SU-DHL-6 (cell line): Measurements from ENCODE around the gene MUC7.

Source experiments
- H2AFZ ChIP-seq: fragments of 200-600 bp; sonication (generic); 2 replicates; pipeline ENCODE4 v1.6.1; 2014; ENCODE audit warnings: low read depth, mild to moderate bottlenecking, moderate library complexity, mixed read lengths, antibody characterized with exemption, low read length; ENCODE audit not compliant: severe bottlenecking
- H3F3A ChIP-seq: fragments of 200-600 bp; shearing (Covaris generic); 2 replicates; pipeline ENCODE4 v1.6.0; 2016; ENCODE audit warnings: antibody characterized with exemption, mild to moderate bottlenecking; ENCODE audit not compliant: insufficient read depth
- H3K27ac ChIP-seq: fragments of 200-600 bp; sonication (generic); 2 replicates; pipeline ENCODE4 v1.5.1; 2016; ENCODE audit warnings: low read depth, mild to moderate bottlenecking, low read length, moderate library complexity, mixed read lengths
- H3K27me3 ChIP-seq: fragments of 200-600 bp; sonication (generic), shearing (Covaris generic); 2 replicates; pipeline ENCODE4 v1.6.0; 2014; ENCODE audit warnings: mild to moderate bottlenecking, low read length
- H3K36me3 ChIP-seq: fragments of 200-600 bp; sonication (generic); 2 replicates; pipeline ENCODE4 v1.6.1; 2014; ENCODE audit warnings: mild to moderate bottlenecking, low read length, mixed read lengths
- H3K4me2 ChIP-seq: fragments of 300-600, 200-600 bp; shearing (Covaris generic), sonication (generic); 2 replicates; pipeline ENCODE4 v1.6.0; 2014; ENCODE audit warnings: low read length, low read depth, mild to moderate bottlenecking; ENCODE audit not compliant: poor library complexity, severe bottlenecking
- H3K4me3 ChIP-seq: fragments of 200-600 bp; sonication (generic); 2 replicates; pipeline ENCODE4 v1.5.1; 2014; ENCODE audit warnings: antibody characterized with exemption, low read length, mild to moderate bottlenecking, mixed read lengths; ENCODE audit not compliant: insufficient read depth, poor library complexity, severe bottlenecking
- H3K79me2 ChIP-seq: fragments of 200-600 bp; sonication (generic); 2 replicates; pipeline ENCODE4 v1.6.1; 2014; ENCODE audit warnings: mild to moderate bottlenecking, low read length, moderate library complexity; ENCODE audit not compliant: insufficient read depth
- H3K9ac ChIP-seq: fragments of 200-600 bp; sonication (generic); 2 replicates; pipeline ENCODE4 v1.7.0; 2014; ENCODE audit warnings: mild to moderate bottlenecking, low read length
- H3K9me2 ChIP-seq: fragments of 200-600 bp; sonication (generic); replicated peaks from 2 replicates; pipeline ENCODE4 v1.6.1; 2014; ENCODE audit warnings: low read length; ENCODE audit not compliant: insufficient read depth
- H3K9me3 ChIP-seq: fragments of 200-600 bp; sonication (generic); 2 replicates; pipeline ENCODE4 v1.6.1; 2014; ENCODE audit warnings: low read length, mixed read lengths; ENCODE audit not compliant: insufficient read depth
- H4K20me1 ChIP-seq: fragments of 200-600 bp; sonication (generic); 2 replicates; pipeline ENCODE4 v1.6.1; 2014; ENCODE audit warnings: low read depth, mild to moderate bottlenecking, antibody characterized with exemption, low read length, moderate library complexity, mixed read lengths
- EZH2phosphoT487 ChIP-seq: fragments of 200-600 bp; sonication (generic), shearing (Covaris generic); conservative IDR thresholded peaks from 2 replicates; pipeline ENCODE4 v1.6.1; 2018; ENCODE audit warnings: mild to moderate bottlenecking, antibody characterized with exemption, low read length, moderate library complexity, mixed read lengths
- TF ChIP-seq, protein P1 (sequence below): fragments of 200-600 bp; sonication (generic); IDR thresholded peaks from one replicate; pipeline ENCODE4 v1.5.1; 2017; ENCODE audit warnings: antibody characterized with exemption, mild to moderate bottlenecking, low read length, moderate library complexity; ENCODE audit not compliant: insufficient read depth, poor library complexity, severe bottlenecking

The MUC7 gene

DNA sequence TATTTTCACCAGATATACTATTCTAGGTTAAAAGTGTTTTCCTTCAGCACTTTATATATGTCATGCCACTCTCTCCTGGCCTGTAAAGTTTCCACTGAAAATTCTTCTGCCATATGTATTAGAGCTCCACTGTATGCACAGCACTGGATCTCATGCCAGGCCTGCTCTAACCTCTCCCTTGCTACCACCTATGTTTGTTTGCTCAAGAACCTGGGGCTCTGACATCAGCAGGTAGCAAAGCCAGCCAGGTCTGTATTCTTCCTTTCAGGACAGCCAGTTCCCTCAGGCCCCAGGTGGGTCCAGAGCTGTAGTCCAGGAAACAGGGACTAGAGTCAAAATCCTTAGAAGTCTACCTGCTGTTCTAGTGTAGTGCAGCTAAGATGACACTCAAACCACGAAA is 19.1 kb upstream of the MUC7 start:
- no peak overlapping the region for H3K9ac ChIP-seq
- H3K4me3 ChIP-seq = no peak overlapping the region
- H3K9me3 ChIP-seq = no peaks in the 10 kb centered on the region
- no peaks in the 10 kb centered on the region for H3K36me3 ChIP-seq
- H2AFZ ChIP-seq = no peak overlapping the region
- H3K27ac ChIP-seq = no peak overlapping the region
- H3K27me3 ChIP-seq = no peaks in the 10 kb centered on the region
- H3K4me2 ChIP-seq = no peak overlapping the region
- no peaks in the 10 kb centered on the region for H3F3A ChIP-seq
- no peaks in the 10 kb centered on the region for H3K9me2 ChIP-seq
- no peak for TF ChIP-seq EZH2phosphoT487
- TF ChIP-seq, protein P1, sequence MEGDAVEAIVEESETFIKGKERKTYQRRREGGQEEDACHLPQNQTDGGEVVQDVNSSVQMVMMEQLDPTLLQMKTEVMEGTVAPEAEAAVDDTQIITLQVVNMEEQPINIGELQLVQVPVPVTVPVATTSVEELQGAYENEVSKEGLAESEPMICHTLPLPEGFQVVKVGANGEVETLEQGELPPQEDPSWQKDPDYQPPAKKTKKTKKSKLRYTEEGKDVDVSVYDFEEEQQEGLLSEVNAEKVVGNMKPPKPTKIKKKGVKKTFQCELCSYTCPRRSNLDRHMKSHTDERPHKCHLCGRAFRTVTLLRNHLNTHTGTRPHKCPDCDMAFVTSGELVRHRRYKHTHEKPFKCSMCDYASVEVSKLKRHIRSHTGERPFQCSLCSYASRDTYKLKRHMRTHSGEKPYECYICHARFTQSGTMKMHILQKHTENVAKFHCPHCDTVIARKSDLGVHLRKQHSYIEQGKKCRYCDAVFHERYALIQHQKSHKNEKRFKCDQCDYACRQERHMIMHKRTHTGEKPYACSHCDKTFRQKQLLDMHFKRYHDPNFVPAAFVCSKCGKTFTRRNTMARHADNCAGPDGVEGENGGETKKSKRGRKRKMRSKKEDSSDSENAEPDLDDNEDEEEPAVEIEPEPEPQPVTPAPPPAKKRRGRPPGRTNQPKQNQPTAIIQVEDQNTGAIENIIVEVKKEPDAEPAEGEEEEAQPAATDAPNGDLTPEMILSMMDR = no peak
- no peaks in the 10 kb centered on the region for H4K20me1 ChIP-seq
- no peaks in the 10 kb centered on the region for H3K79me2 ChIP-seq

DNA sequence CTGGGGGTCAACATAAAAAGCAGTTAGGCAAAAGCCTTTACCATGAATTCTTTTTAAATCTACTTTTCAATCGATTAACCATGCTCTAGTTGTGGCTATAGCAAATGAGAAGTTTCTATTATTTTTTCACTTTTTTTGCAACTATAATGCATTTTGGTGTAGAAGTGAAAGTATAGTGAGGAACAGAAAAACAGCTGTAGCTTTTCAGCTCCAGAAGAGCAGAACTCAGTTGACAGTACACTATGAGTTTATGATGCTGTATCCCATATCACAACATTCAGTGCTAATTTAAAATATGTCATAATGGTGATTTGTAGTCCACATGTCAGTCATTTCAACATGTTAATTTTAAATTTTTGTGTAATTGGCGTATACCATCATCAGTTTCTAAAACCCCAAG is 8.7 kb upstream of the MUC7 start:
- TF ChIP-seq, protein P1 = no peak
- no peak for TF ChIP-seq EZH2phosphoT487
- Histone ChIP-seq H3K27me3 (no peaks in the 10 kb centered on the region), H3K27ac (no peak overlapping the region), H3K9me2 (no peaks in the 10 kb centered on the region), H3K9me3 (no peaks in the 10 kb centered on the region), H3K9ac (no peak overlapping the region), H3K4me2 (no peak overlapping the region), H3K79me2 (no peaks in the 10 kb centered on the region), H3F3A (no peaks in the 10 kb centered on the region), H2AFZ (no peak overlapping the region), H4K20me1 (no peaks in the 10 kb centered on the region), H3K4me3 (no peak overlapping the region), H3K36me3 (no peaks in the 10 kb centered on the region)

DNA sequence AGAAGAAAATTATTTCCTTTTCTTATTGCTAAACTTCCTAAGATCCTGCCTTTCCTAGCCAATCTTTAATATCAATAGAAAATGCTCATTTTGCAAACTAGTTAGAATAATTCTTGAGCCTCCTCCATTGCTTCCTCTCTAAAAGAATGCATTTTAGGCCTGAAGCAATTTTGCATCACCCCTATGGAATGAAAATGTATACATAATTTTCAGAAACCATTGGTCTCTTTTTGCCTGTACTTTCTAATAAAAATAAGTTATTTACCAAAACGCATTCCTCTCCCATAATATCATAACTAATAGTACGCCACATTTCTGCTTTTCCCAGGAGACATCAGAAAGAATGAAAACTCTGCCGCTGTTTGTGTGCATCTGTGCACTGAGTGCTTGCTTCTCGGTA is 1.7 kb downstream of the MUC7 start:
- Histone ChIP-seq H3K4me2 (no peak overlapping the region), H3K9me3 (no peaks in the 10 kb centered on the region), H3K9me2 (no peaks in the 10 kb centered on the region), H3K27me3 (no peaks in the 10 kb centered on the region), H3K9ac (no peak overlapping the region), H3K36me3 (no peaks in the 10 kb centered on the region), H3K4me3 (no peak overlapping the region), H4K20me1 (no peaks in the 10 kb centered on the region), H3F3A (no peaks in the 10 kb centered on the region), H3K27ac (no peak overlapping the region), H2AFZ (no peak overlapping the region), H3K79me2 (no peaks in the 10 kb centered on the region)
- TF ChIP-seq, protein P1 = no peak
- no peak for TF ChIP-seq EZH2phosphoT487

DNA sequence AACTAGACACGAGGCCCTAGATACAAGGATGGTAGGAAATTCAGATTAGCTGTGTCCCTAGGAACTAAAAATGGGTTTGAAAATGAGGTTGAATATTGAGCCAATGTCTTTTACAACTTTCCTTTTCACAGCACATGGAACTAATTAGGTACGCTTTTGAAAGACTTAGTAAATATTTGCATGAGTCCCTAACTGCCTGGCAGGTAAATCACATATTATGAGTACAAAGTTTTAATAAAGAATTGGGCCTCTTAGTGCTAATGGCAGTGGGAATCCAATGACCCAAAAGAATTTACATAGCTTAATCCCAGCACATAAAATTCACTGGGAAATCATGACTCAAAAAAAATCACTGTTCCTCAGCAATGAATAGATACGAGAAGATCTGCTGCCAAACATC is 16.8 kb downstream of the MUC7 start:
- H4K20me1 ChIP-seq = no peaks in the 10 kb centered on the region
- no peaks in the 10 kb centered on the region for H3K79me2 ChIP-seq
- H3K9ac ChIP-seq = no peak overlapping the region
- H3K36me3 ChIP-seq = no peaks in the 10 kb centered on the region
- no peaks in the 10 kb centered on the region for H3K9me3 ChIP-seq
- H3K4me3 ChIP-seq = no peak overlapping the region
- no peaks in the 10 kb centered on the region for H3F3A ChIP-seq
- no peak overlapping the region for H3K27ac ChIP-seq
- TF ChIP-seq, protein P1 = no peak
- no peak for TF ChIP-seq EZH2phosphoT487
- H3K27me3 ChIP-seq = no peaks in the 10 kb centered on the region
- no peak overlapping the region for H3K4me2 ChIP-seq
- H3K9me2 ChIP-seq = no peaks in the 10 kb centered on the region
- no peak overlapping the region for H2AFZ ChIP-seq
